ENCODE measurements around the gene EHD4. TPM values are rescaled to one million over a fixed set of nuclear protein-coding genes. Genes with fewer than 3 reads are reported as not detected.

EHD4 gene
- total RNA-seq, 1 donor from 2014 or later: 30.2 TPM

DNA sequence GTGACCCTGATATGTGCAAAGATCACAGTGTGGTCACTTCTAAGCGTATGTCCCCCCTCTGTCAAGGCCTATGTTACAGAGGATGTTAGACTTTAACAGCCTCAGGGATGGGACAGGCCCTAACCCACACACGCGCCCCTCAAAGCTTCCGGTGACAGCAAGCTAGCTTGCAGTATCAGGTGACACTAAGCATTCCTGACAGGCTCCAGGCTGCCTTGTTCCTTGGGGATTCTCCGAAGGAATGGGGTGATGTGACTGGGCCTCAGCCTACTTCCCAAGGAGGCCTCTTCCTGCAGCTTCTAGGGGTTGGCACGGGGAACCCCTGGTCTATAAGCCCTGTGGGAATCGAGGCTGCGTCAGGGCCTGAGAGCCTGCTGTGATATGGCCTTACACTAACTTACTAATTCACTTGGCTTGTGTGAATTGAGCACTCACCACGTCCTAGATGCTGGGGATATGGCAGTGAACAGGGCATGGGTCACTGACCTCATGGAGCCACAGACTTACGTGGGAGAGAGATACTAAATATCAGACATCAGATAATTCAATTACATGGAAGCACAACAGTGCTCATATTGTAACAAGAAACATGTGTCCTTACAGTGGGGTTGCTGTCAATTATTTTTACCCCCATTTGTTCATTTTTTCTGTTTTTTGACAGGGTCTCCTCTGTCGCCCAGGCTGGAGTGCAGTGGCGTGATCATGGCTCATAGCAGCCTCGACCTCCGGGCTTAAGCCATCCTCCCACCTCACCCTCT is 67.1 kb downstream of the EHD4 start:
- DNase-seq (ENCODE audit: low read depth): no peak
- TF ChIP-seq, protein P1, sequence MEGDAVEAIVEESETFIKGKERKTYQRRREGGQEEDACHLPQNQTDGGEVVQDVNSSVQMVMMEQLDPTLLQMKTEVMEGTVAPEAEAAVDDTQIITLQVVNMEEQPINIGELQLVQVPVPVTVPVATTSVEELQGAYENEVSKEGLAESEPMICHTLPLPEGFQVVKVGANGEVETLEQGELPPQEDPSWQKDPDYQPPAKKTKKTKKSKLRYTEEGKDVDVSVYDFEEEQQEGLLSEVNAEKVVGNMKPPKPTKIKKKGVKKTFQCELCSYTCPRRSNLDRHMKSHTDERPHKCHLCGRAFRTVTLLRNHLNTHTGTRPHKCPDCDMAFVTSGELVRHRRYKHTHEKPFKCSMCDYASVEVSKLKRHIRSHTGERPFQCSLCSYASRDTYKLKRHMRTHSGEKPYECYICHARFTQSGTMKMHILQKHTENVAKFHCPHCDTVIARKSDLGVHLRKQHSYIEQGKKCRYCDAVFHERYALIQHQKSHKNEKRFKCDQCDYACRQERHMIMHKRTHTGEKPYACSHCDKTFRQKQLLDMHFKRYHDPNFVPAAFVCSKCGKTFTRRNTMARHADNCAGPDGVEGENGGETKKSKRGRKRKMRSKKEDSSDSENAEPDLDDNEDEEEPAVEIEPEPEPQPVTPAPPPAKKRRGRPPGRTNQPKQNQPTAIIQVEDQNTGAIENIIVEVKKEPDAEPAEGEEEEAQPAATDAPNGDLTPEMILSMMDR (conservative IDR thresholded peaks at IDR 0.05; ENCODE audit: low read depth, low read length): no peak
- no peak overlapping the region for H3K4me3 ChIP-seq (ENCODE audit: low read depth, low read length)

DNA sequence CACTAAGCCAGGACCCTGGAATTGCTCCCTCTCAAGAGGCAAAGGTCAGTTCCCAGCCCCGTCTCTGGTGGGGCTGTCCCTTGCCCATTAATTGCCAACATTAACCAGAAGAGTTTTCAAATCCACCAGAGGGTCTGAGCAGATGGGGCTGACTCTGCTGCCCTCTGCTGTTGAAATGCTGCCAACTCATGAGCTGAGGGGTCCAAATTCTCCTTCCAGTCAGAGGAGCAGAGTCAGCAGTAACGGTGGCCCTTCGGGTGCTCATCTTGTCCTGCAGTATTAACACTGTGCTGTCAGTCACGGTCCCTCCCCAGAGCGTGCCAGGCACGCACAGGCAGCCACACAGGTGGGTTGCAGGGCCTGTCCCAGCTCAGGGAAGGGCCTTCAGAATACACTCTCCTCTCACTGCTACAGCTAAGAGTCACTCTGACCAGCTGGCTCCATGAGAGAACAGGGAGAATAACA is 67.8 kb downstream of the EHD4 start:
- no peak overlapping the region for H3K4me3 ChIP-seq (ENCODE audit: low read depth, low read length)
- TF ChIP-seq, protein P1 (conservative IDR thresholded peaks at IDR 0.05; ENCODE audit: low read depth, low read length): peak; percentile 91
- DNase-seq (ENCODE audit: low read depth): no peak

DNA sequence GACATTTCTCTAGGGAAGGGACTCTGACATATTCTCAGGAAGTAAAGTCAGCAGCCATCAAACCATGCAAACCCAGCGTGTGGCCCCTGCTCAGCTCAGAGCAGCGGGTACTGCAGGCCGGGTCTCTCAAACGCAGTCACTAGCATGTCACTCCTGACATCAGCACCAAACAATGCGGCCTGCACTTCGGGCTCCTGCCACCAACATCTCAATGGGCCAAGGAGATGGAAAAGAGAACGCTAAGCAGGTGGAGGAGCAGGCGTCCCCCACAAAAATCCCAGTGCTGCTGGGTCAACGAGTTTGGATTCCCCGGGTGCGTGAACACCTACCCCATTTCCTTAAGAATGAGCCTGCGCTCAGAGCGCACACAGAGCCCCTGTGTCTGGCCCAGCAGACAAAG is 68.6 kb downstream of the EHD4 start:
- H3K4me3 ChIP-seq (ENCODE audit: low read depth, low read length): no peak overlapping the region
- TF ChIP-seq, protein P1 (conservative IDR thresholded peaks at IDR 0.05; ENCODE audit: low read depth, low read length): no peak
- no peak for DNase-seq (ENCODE audit: low read depth)

DNA sequence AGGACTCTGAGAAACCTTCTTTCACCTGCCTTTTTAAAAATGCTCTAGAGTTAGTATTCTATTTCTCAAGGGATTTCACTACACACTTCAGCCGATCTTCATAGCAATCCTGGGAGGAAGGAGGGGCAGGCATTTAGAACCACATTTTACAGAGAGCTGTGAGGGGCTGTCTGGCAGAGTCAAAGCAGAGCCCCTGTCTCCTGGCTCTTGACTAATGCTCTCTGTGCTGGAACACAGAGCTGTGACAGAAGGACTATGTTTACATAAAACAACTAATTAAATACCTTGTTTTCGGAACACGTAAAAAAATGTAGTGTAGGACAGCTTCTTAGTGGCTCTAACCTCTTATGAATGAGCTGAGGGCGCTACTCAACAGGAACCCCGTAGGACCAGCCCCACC is 70.9 kb downstream of the EHD4 start:
- no peak overlapping the region for H3K4me3 ChIP-seq (ENCODE audit: low read depth, low read length)
- DNase-seq (ENCODE audit: low read depth): no peak
- TF ChIP-seq, protein P1 (conservative IDR thresholded peaks at IDR 0.05; ENCODE audit: low read depth, low read length): no peak

- no peak for DNase-seq (ENCODE audit: low read depth)
- H3K4me3 ChIP-seq (ENCODE audit: low read depth, low read length): no peak overlapping the region
- TF ChIP-seq, protein P1 (conservative IDR thresholded peaks at IDR 0.05; ENCODE audit: low read depth, low read length): no peak
Observed at GRCh38 chr15:41900526-41901380, 71.6 kb downstream of the EHD4 start.

GRCh38 chr15:41899854-41900442 is 72.4 kb downstream of the EHD4 start:
- DNase-seq (ENCODE audit: low read depth): no peak
- TF ChIP-seq, protein P1 (conservative IDR thresholded peaks at IDR 0.05; ENCODE audit: low read depth, low read length): no peak
- H3K4me3 ChIP-seq (ENCODE audit: low read depth, low read length): no peak overlapping the region

Measured in epithelial cell of proximal tubule (primary cell).